Measurements from ENCODE around the gene DOCK9. TPM values are rescaled to one million over a fixed set of nuclear protein-coding genes. Genes with fewer than 3 reads are reported as not detected.

Gene DOCK9
- total RNA-seq, 1 donor from 2014 or later = 311 TPM

DNA sequence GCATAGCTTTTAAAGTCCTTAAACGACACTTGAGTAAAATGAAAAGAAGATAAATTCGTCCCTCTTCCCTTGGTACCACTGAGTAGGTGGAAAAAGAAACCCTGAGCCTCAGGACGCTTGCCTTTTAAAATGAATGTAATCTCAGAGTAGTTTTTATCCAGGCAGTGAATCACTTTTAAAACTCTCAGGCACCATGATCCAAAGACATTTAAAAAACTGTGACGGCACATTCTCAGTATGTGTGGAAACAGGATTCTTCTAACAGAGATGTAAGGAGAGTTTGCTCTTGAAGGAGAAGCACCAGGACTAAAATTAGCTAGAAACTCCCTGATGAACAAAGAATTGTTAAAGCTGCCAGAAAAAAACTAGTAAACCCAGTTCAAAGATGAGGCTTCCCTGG, 119.7 kb downstream of the DOCK9 start:
- no peak for DNase-seq (ENCODE audit: low read depth, low spot score)

- peak; percentile 68 for DNase-seq (ENCODE audit: low read depth, low spot score)
These were observed 120.9 kb downstream of the DOCK9 start for GRCh38 chr13:98856983-98857382.

DNA sequence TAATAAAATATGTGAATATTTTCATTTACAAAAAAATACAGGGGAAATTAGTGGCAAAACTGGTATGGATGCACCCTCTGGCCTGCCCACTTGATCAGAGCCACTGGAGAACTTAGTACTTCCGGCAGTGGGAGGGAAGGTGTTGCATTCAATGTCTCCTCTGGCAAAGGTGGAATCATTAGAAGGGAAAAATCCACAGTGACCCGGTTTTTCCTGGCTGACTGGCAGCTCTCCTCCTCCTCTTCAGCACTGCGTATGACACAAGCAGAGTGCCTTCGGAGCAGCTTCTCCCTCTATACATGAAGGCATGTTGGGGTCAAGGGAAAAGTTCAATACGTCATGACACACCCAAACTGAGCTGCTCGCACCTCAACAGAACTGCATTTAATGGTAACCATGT, 123.4 kb downstream of the DOCK9 start:
- no peak for DNase-seq (ENCODE audit: low read depth, low spot score)

- no peak for DNase-seq (ENCODE audit: low read depth, low spot score)
These were observed 124.1 kb downstream of the DOCK9 start for GRCh38 chr13:98853771-98854221.

- DNase-seq (ENCODE audit: low read depth, low spot score) = no peak
These were observed 126.6 kb downstream of the DOCK9 start for GRCh38 chr13:98851276-98851675.

- DNase-seq (ENCODE audit: low read depth, low spot score) = no peak
These were observed 129.1 kb downstream of the DOCK9 start for GRCh38 chr13:98848746-98849145.

DNA sequence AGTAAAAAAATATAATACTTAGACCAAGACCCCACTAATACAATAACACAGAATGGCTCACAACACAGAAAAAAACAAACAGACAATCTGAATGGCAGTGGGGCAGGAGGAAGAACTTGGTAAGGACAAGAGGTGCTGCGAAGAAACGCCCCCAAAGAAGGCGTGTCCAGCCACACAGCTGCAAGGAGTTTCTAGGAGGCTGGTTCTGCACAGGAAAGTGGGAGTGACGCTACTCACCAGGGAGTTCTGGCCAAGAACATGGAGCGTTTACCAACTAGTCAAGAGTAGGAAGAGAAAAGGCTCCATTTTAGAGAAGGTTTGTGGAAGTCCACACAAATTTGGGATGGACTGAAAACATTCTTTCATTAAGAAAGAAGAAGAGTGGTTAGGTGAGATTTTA, 130.1 kb downstream of the DOCK9 start:
- DNase-seq (ENCODE audit: low read depth, low spot score) = no peak

DNA sequence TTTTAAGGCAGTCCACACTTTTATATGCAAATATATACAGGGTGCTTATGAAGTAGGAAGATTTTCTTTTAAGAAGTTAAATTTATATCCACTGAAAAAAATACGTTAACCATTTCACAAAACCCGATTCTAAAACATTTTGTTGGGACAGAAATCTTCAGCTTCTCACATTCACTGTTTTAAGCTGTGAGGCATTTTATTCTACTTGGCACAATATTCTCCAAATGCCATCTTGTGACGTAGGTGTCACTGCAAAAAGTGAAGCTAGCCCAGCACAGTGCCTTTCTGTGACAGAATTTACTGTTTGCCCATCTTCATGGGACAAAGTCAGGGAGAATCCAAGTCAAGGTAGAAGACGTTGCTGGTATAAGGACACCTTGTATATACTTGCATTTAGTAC, 130.9 kb downstream of the DOCK9 start:
- no peak for DNase-seq (ENCODE audit: low read depth, low spot score)

GRCh38 chr13:98846521-98846920, 131.3 kb downstream of the DOCK9 start:
- DNase-seq (ENCODE audit: low read depth, low spot score) = no peak

DNA sequence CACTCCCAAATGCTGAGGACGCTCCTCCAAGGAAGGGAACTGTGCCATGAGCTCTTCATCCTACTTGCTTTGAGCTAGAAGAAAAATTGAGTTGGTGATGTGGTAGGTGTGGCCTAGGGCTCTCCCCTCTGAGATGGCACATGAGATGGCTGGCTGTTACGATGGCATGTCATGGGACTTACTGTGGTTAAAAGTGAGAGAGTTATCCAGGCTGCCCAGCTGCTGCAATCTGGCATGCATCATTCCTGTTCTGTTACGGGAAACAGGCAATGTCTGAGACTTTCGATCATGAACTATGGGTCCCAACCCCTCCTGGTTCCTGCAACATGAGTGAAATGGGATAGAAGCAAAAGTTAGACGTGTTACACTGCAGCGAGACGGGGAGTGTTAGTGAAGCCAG, 132.1 kb downstream of the DOCK9 start:
- DNase-seq (ENCODE audit: low read depth, low spot score) = no peak

GRCh38 chr13:98844021-98844420, 133.8 kb downstream of the DOCK9 start:
- DNase-seq (ENCODE audit: low read depth, low spot score) = no peak

- no peak for DNase-seq (ENCODE audit: low read depth, low spot score)
These were observed 134.4 kb downstream of the DOCK9 start for GRCh38 chr13:98843482-98843877.

GRCh38 chr13:98842858-98843481, 134.9 kb downstream of the DOCK9 start:
- DNase-seq (ENCODE audit: low read depth, low spot score) = peak; percentile 46

DNA sequence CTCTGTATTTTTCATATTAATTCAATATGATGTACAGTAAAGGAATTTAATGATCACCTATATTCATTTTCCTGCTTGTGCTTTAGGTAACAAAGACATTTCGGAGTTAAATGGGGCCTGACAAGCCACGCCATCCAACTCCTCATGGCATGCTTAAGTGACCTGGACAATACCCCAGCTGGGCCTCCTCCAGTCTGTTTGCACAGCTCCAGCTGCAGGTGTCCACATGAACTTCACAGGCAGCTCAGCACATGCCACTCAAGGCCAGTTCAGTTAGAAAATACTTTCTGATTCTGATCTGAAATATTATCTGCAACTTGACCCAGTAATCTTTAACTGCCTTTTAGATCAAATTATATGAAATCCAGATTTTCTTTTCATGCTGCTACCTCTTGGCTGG, 135.8 kb downstream of the DOCK9 start:
- DNase-seq (ENCODE audit: low read depth, low spot score) = no peak

GRCh38 chr13:98839856-98840769, 137.8 kb downstream of the DOCK9 start:
- DNase-seq (ENCODE audit: low read depth, low spot score) = peak; percentile 27

- DNase-seq (ENCODE audit: low read depth, low spot score) = no peak
These were observed 139.1 kb downstream of the DOCK9 start for GRCh38 chr13:98838776-98839175.

DNA sequence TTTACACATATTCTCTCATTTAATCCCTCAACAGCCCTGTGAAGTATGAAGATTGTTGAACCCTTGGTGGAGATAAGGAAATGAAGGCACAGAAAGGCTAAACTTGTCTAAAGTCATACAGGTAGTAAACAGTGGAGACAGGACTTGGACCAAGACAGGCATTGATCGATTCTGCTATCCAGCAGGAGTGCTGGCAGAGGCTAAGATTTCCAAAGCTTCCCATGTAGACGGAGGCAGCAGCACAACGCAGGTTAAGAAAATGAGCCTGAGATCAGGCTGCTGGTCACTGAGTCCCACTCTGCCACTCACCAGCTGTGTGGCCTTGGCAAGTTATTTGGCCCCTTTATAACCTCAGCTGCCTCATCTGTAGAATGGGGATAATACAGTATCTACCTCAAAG, 140.0 kb downstream of the DOCK9 start:
- no peak for DNase-seq (ENCODE audit: low read depth, low spot score)

GRCh38 chr13:98835156-98835555, 142.7 kb downstream of the DOCK9 start:
- DNase-seq (ENCODE audit: low read depth, low spot score) = no peak

DNA sequence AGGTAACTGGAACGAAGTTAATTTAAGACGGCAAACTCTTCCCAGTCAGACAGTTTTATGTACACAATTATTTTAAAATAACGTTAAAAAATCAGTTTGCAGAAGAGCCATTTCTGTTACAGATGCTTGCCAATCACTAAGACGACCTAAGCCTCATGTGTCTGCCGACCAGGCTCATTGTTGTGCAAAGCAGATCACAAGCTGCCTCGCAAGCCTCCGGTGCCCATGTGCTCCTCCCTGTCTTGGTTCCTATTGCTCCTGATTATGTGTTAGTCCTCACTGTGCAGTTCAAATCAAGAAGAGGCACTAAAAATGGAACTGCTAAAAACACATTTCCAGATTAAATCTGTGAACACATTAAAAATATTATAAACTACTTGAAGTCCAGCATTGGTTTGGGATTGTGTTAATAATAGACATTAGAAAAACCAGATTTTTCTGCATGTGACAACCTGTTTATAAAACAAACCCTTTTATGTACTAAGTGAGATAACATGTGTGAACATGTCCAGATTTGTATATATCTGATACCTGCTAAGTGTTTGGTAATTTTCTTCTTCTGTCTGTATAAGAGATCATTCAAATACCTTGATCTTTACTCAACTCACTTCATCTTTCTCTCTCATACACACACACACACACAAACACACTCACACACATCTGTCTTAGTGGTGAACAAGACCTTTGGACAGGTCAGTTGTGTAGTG, 143.5 kb downstream of the DOCK9 start:
- no peak for DNase-seq (ENCODE audit: low read depth, low spot score)

- no peak for DNase-seq (ENCODE audit: low read depth, low spot score)
These were observed 146.6 kb downstream of the DOCK9 start for GRCh38 chr13:98831236-98831635.

GRCh38 chr13:98829541-98829940, 148.3 kb downstream of the DOCK9 start:
- no peak for DNase-seq (ENCODE audit: low read depth, low spot score)

DNA sequence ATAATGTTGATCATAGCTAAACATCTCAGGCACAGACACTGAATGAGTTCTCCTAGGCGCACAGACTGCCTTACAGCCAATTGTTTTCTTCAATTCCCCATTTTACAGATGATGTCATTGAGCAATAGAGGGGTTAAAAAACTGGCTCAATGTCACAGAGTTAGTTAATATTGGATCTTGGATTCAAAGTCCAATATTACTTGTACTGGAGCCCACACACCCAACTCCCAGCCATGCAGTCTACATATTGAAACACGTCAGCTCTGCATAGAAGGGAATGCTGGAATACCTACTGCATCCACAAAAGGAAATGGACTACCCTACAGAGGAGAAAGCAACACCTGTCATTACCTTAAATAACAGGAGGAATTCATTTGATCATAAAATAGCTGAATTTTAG, 149.2 kb downstream of the DOCK9 start:
- no peak for DNase-seq (ENCODE audit: low read depth, low spot score)

Measured in pulmonary artery endothelial cell (primary cell).